Measurements from ENCODE around the gene UBP1.

The UBP1 gene

GRCh38 chr3:33363113-33363800 lies 76.9 kb downstream of the UBP1 start:
- H2BK120ac ChIP-seq (ENCODE audit: low read depth, low read length), result no peak overlapping the region
- DNase-seq, result no peak
- H4K8ac ChIP-seq (ENCODE audit: low read depth, low read length), result no peak overlapping the region
- no peaks in the 10 kb centered on the region for H3K36me3 ChIP-seq (ENCODE audit: control insufficient read depth, insufficient read depth, low read length)
- no peaks in the 10 kb centered on the region for H3K79me1 ChIP-seq (ENCODE audit: low read length)
- no peak overlapping the region for H3K23ac ChIP-seq (ENCODE audit: low read length)
- H3K79me2 ChIP-seq (ENCODE audit: control insufficient read depth, insufficient read depth, low read length), result no peaks in the 10 kb centered on the region
- no peak overlapping the region for H4K5ac ChIP-seq (ENCODE audit: low read length)
- no peak overlapping the region for H3K27ac ChIP-seq (ENCODE audit: low read depth, low read length)
- H3K9ac ChIP-seq (ENCODE audit: low read length), result no peak overlapping the region
- no peak overlapping the region for H3K4me3 ChIP-seq (ENCODE audit: low read length)
- no peak overlapping the region for H3K18ac ChIP-seq (ENCODE audit: low read length)
- no peak overlapping the region for H3K4me2 ChIP-seq (ENCODE audit: low read length)
- H3K56ac ChIP-seq (ENCODE audit: low read length), result no peak overlapping the region
- no peaks in the 10 kb centered on the region for H3K4me1 ChIP-seq (ENCODE audit: control insufficient read depth, low read depth, low read length)
- no peaks in the 10 kb centered on the region for H3K27me3 ChIP-seq (ENCODE audit: insufficient read depth, low read length, poor library complexity)
- H2AK5ac ChIP-seq (ENCODE audit: low read length), result no peak overlapping the region
- H2BK5ac ChIP-seq (ENCODE audit: low read length), result no peak overlapping the region
- no peak overlapping the region for H2BK15ac ChIP-seq (replicated peaks; ENCODE audit: low read depth)
- no CpG with 5 or more reads among the region's 3 CpGs for WGBS (ENCODE audit: extremely low coverage, insufficient coverage, low lambda C conversion rate)
- H3K4ac ChIP-seq (ENCODE audit: low read depth, low read length), result no peak overlapping the region

DNA sequence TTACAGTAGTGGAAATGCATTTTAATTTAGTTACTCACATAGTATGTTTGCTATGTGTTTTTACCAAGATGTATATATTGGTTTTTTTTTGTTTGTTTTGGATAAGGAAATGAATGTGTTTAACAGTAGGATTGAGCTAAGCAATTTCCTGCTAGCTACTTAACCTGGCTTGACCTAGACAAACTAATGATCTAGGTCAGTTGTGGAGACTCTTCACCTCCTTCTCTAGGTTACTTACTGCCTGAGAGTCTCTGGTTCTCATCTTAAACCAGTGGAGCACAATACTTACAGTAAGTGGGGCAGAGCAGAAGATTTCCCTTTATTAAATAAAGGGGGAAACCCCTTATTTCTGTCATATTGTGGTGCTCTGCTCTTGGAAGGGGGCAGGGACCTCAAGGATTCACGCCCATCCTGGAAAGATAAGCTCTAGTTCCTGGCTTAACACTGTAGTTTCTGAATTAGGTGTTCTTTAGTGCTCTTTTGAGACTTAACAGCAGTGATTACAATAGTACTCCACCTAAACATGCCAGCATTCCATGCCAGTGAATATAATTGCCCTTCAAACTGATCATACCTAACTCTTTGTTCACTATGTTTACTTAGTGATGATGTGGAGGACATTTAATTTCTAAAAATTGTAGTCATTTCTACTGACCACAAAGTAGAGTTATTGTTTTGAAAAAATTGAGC lies 79.9 kb downstream of the UBP1 start:
- Histone ChIP-seq H3K79me2 (ENCODE audit: control insufficient read depth, insufficient read depth, low read length) (no peaks in the 10 kb centered on the region), H4K8ac (ENCODE audit: low read depth, low read length) (no peak overlapping the region), H4K5ac (ENCODE audit: low read length) (no peak overlapping the region), H3K27ac (ENCODE audit: low read depth, low read length) (no peak overlapping the region), H3K4me2 (ENCODE audit: low read length) (no peak overlapping the region), H2BK5ac (ENCODE audit: low read length) (no peak overlapping the region), H3K4ac (ENCODE audit: low read depth, low read length) (no peak overlapping the region), H2BK120ac (ENCODE audit: low read depth, low read length) (no peak overlapping the region), H3K4me1 (ENCODE audit: control insufficient read depth, low read depth, low read length) (no peaks in the 10 kb centered on the region), H3K36me3 (ENCODE audit: control insufficient read depth, insufficient read depth, low read length) (no peaks in the 10 kb centered on the region), H3K23ac (ENCODE audit: low read length) (no peak overlapping the region), H3K27me3 (ENCODE audit: insufficient read depth, low read length, poor library complexity) (no peaks in the 10 kb centered on the region), H3K9ac (ENCODE audit: low read length) (no peak overlapping the region), H2BK15ac (replicated peaks; ENCODE audit: low read depth) (no peak overlapping the region), H3K56ac (ENCODE audit: low read length) (no peak overlapping the region), H3K79me1 (ENCODE audit: low read length) (no peaks in the 10 kb centered on the region), H3K18ac (ENCODE audit: low read length) (no peak overlapping the region), H3K4me3 (ENCODE audit: low read length) (no peak overlapping the region), H2AK5ac (ENCODE audit: low read length) (no peak overlapping the region)
- DNase-seq, result no peak
- no CpG with 5 or more reads among the region's 1 CpG for WGBS (ENCODE audit: extremely low coverage, insufficient coverage, low lambda C conversion rate)

GRCh38 chr3:33358172-33358781 lies 81.9 kb downstream of the UBP1 start:
- H2BK15ac ChIP-seq (replicated peaks; ENCODE audit: low read depth), result no peak overlapping the region

GRCh38 chr3:33355611-33356010 lies 84.6 kb downstream of the UBP1 start:
- Histone ChIP-seq H3K4ac (ENCODE audit: low read depth, low read length) (no peak overlapping the region), H4K5ac (ENCODE audit: low read length) (no peak overlapping the region), H2AK5ac (ENCODE audit: low read length) (no peak overlapping the region), H3K56ac (ENCODE audit: low read length) (no peak overlapping the region), H2BK120ac (ENCODE audit: low read depth, low read length) (no peak overlapping the region), H3K9ac (ENCODE audit: low read length) (no peak overlapping the region), H3K23ac (ENCODE audit: low read length) (no peak overlapping the region), H4K8ac (ENCODE audit: low read depth, low read length) (no peak overlapping the region), H3K27me3 (ENCODE audit: insufficient read depth, low read length, poor library complexity) (no peaks in the 10 kb centered on the region), H3K4me1 (ENCODE audit: control insufficient read depth, low read depth, low read length) (no peaks in the 10 kb centered on the region), H3K4me3 (ENCODE audit: low read length) (no peak overlapping the region), H3K79me2 (ENCODE audit: control insufficient read depth, insufficient read depth, low read length) (no peaks in the 10 kb centered on the region), H2BK5ac (ENCODE audit: low read length) (no peak overlapping the region), H3K79me1 (ENCODE audit: low read length) (no peaks in the 10 kb centered on the region), H3K36me3 (ENCODE audit: control insufficient read depth, insufficient read depth, low read length) (no peaks in the 10 kb centered on the region), H2BK15ac (replicated peaks; ENCODE audit: low read depth) (no peak overlapping the region), H3K27ac (ENCODE audit: low read depth, low read length) (no peak overlapping the region), H3K18ac (ENCODE audit: low read length) (no peak overlapping the region), H3K4me2 (ENCODE audit: low read length) (no peak overlapping the region)
- DNase-seq, result peak; percentile 63
- WGBS (ENCODE audit: extremely low coverage, insufficient coverage, low lambda C conversion rate), result no CpG with 5 or more reads among the region's 5 CpGs

More at GRCh38 chr3:33358172-33358781, 81.9 kb downstream of the UBP1 start:
- no peaks in the 10 kb centered on the region for H3K36me3 ChIP-seq (ENCODE audit: control insufficient read depth, insufficient read depth, low read length)
- no peak overlapping the region for H3K4ac ChIP-seq (ENCODE audit: low read depth, low read length)
- no peak overlapping the region for H3K23ac ChIP-seq (ENCODE audit: low read length)
- H4K5ac ChIP-seq (ENCODE audit: low read length), result no peak overlapping the region
- no peak overlapping the region for H3K4me3 ChIP-seq (ENCODE audit: low read length)
- no CpG with 5 or more reads among the region's 4 CpGs for WGBS (ENCODE audit: extremely low coverage, insufficient coverage, low lambda C conversion rate)
- no peak overlapping the region for H3K9ac ChIP-seq (ENCODE audit: low read length)
- no peaks in the 10 kb centered on the region for H3K79me1 ChIP-seq (ENCODE audit: low read length)
- H2BK120ac ChIP-seq (ENCODE audit: low read depth, low read length), result no peak overlapping the region
- H3K4me2 ChIP-seq (ENCODE audit: low read length), result no peak overlapping the region
- DNase-seq, result no peak
- no peak overlapping the region for H3K18ac ChIP-seq (ENCODE audit: low read length)
- no peaks in the 10 kb centered on the region for H3K79me2 ChIP-seq (ENCODE audit: control insufficient read depth, insufficient read depth, low read length)
- no peak overlapping the region for H2BK5ac ChIP-seq (ENCODE audit: low read length)
- H3K27ac ChIP-seq (ENCODE audit: low read depth, low read length), result no peak overlapping the region
- no peaks in the 10 kb centered on the region for H3K4me1 ChIP-seq (ENCODE audit: control insufficient read depth, low read depth, low read length)
- no peak overlapping the region for H2AK5ac ChIP-seq (ENCODE audit: low read length)
- H3K56ac ChIP-seq (ENCODE audit: low read length), result no peak overlapping the region
- no peak overlapping the region for H4K8ac ChIP-seq (ENCODE audit: low read depth, low read length)
- H3K27me3 ChIP-seq (ENCODE audit: insufficient read depth, low read length, poor library complexity), result no peaks in the 10 kb centered on the region

DNA sequence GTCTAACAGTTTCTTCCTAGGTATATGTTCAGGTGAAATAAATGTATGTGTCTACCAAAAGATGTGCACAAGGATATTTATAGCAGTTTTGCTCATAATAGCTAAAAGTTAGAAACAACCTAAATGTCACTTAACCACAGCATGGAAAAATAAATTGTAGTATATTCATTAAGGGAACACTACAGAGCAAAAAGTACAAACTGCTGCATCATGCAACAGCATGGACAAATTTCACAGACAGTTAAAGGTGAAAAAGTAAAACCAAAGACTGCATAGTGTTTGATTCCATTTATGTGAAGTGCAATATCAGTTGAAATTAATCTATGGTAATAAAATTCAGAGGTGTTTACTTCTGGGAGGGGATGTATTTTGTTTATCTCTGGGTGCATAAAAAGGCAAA lies 100.4 kb downstream of the UBP1 start:
- no peak overlapping the region for H3K27ac ChIP-seq (ENCODE audit: low read depth, low read length)
- H3K4me1 ChIP-seq (ENCODE audit: control insufficient read depth, low read depth, low read length), result no peaks in the 10 kb centered on the region
- H3K79me2 ChIP-seq (ENCODE audit: control insufficient read depth, insufficient read depth, low read length), result no peaks in the 10 kb centered on the region
- no peak overlapping the region for H4K8ac ChIP-seq (ENCODE audit: low read depth, low read length)
- no peak overlapping the region for H3K4ac ChIP-seq (ENCODE audit: low read depth, low read length)
- no peaks in the 10 kb centered on the region for H3K36me3 ChIP-seq (ENCODE audit: control insufficient read depth, insufficient read depth, low read length)
- DNase-seq, result no peak
- H2BK15ac ChIP-seq (replicated peaks; ENCODE audit: low read depth), result no peak overlapping the region
- no peak overlapping the region for H2BK120ac ChIP-seq (ENCODE audit: low read depth, low read length)
- no peaks in the 10 kb centered on the region for H3K27me3 ChIP-seq (ENCODE audit: insufficient read depth, low read length, poor library complexity)
- no peak overlapping the region for H3K56ac ChIP-seq (ENCODE audit: low read length)
- H3K79me1 ChIP-seq (ENCODE audit: low read length), result no peaks in the 10 kb centered on the region
- no peak overlapping the region for H3K9ac ChIP-seq (ENCODE audit: low read length)
- H4K5ac ChIP-seq (ENCODE audit: low read length), result no peak overlapping the region
- no peak overlapping the region for H3K23ac ChIP-seq (ENCODE audit: low read length)
- no peak overlapping the region for H2AK5ac ChIP-seq (ENCODE audit: low read length)
- H3K18ac ChIP-seq (ENCODE audit: low read length), result no peak overlapping the region
- no peak overlapping the region for H3K4me2 ChIP-seq (ENCODE audit: low read length)
- H3K4me3 ChIP-seq (ENCODE audit: low read length), result no peak overlapping the region
- H2BK5ac ChIP-seq (ENCODE audit: low read length), result no peak overlapping the region
